HEK293 (cell line): ENCODE data around the gene PRSS1.

Experiments used
- TF ChIP-seq, protein P1 (sequence below): fragments of 450-650 bp; formaldehyde crosslinking; IDR thresholded peaks from 2 replicates; pipeline ENCODE4 v1.5.1; 2016; ENCODE audit warnings: missing biosample characterization, missing genetic modification characterization
- TF ChIP-seq, protein P2 (sequence below): fragments of 450-650 bp; IDR thresholded peaks from 2 replicates; pipeline ENCODE4 v1.5.1; 2018; ENCODE audit warnings: missing biosample characterization, mild to moderate bottlenecking, missing genetic modification characterization

DNA sequence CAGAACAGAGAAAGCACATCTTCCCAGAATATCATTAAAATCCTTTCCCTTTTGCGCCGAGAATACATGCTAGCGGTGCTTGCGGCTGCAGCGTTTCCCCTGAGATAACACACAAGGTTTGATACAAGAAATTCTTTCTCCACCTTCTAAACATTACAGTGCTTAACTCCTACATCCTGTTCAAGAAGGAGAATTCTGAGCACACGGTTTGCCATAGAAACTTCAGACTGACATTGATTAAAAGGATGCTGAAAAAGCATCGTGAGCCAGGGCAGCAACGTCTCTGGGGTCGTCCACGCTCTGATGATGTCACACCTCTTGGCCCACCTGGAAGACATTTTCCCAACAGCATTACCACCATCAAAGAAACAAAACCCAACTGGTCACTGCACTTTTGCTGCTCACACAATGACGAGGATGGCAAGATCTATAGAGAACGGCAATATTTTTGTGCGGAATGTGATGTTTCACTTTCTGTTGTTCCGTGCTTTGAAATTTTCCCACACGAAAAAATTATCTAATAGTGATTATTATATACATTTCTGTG lies 27.0 kb upstream of the PRSS1 start:
- TF ChIP-seq, protein P1, sequence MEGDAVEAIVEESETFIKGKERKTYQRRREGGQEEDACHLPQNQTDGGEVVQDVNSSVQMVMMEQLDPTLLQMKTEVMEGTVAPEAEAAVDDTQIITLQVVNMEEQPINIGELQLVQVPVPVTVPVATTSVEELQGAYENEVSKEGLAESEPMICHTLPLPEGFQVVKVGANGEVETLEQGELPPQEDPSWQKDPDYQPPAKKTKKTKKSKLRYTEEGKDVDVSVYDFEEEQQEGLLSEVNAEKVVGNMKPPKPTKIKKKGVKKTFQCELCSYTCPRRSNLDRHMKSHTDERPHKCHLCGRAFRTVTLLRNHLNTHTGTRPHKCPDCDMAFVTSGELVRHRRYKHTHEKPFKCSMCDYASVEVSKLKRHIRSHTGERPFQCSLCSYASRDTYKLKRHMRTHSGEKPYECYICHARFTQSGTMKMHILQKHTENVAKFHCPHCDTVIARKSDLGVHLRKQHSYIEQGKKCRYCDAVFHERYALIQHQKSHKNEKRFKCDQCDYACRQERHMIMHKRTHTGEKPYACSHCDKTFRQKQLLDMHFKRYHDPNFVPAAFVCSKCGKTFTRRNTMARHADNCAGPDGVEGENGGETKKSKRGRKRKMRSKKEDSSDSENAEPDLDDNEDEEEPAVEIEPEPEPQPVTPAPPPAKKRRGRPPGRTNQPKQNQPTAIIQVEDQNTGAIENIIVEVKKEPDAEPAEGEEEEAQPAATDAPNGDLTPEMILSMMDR (tag by site-specific recombination) = no peak
- TF ChIP-seq, protein P2, sequence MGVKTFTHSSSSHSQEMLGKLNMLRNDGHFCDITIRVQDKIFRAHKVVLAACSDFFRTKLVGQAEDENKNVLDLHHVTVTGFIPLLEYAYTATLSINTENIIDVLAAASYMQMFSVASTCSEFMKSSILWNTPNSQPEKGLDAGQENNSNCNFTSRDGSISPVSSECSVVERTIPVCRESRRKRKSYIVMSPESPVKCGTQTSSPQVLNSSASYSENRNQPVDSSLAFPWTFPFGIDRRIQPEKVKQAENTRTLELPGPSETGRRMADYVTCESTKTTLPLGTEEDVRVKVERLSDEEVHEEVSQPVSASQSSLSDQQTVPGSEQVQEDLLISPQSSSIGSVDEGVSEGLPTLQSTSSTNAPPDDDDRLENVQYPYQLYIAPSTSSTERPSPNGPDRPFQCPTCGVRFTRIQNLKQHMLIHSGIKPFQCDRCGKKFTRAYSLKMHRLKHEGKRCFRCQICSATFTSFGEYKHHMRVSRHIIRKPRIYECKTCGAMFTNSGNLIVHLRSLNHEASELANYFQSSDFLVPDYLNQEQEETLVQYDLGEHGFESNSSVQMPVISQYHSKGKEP (tag by site-specific recombination) = no peak
